ENCODE measurements around the gene CFAP107.

DNA sequence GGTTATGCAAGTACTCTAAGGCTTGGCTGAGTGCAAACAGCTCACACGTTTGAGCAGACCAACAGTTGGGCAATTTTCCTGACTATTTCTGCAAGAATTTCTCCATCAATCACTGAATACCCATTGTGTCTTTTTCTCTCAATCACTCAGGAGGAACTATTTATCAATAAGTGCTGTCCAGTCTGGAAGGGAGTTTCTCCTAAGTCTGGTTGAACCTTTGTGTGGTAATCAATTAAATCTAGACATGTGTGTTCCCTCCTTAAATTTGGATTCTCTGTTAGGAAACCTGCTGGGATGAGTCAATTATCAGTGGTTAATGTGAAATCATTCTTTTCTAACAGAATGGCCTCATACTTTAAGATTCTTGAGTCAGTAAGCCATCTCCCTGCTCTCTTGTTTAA, 36.9 kb upstream of the CFAP107 start:
- TF ChIP-seq L3MBTL2 (conservative IDR thresholded peaks at IDR 0.05) (no peak), FOXK2 (IDR thresholded peaks at IDR 0.05) (no peak), ARNT (IDR thresholded peaks at IDR 0.05) (no peak), SP1 (IDR thresholded peaks at IDR 0.05) (no peak), ELF4 (IDR thresholded peaks at IDR 0.05) (no peak), SUZ12 (IDR thresholded peaks at IDR 0.05) (no peak), HDGF (IDR thresholded peaks at IDR 0.05; ENCODE audit: borderline replicate concordance) (no peak), TARDBP (IDR thresholded peaks at IDR 0.05) (no peak), FOXM1 (IDR thresholded peaks at IDR 0.05; ENCODE audit: borderline replicate concordance) (no peak), BHLHE40 (IDR thresholded peaks at IDR 0.05; ENCODE audit: borderline replicate concordance) (no peak)
- TF ChIP-seq, protein P1, sequence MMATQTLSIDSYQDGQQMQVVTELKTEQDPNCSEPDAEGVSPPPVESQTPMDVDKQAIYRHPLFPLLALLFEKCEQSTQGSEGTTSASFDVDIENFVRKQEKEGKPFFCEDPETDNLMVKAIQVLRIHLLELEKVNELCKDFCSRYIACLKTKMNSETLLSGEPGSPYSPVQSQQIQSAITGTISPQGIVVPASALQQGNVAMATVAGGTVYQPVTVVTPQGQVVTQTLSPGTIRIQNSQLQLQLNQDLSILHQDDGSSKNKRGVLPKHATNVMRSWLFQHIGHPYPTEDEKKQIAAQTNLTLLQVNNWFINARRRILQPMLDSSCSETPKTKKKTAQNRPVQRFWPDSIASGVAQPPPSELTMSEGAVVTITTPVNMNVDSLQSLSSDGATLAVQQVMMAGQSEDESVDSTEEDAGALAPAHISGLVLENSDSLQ (IDR thresholded peaks at IDR 0.05): no peak
